ENCODE results near the gene AP1G2.

Gene AP1G2

DNA sequence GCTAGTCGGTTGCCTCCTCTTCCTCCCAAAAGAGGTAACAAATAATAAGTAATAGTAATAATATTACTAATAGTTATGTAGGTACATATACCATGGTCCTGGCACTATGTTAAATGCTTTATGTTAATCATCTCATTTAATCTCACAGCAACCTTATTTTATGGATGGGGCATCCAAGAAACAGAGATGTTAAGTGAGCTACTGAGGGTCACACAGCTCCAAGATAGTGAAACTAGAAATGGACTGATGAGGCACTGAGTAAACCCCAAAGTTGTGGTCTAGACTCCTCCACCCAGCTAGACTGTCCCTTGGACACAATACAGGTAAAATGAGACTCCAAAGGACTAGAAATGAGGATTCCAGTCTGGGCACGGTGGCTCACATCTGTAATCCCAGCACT is 31.1 kb downstream of the AP1G2 start:
- no peak for DNase-seq

DNA sequence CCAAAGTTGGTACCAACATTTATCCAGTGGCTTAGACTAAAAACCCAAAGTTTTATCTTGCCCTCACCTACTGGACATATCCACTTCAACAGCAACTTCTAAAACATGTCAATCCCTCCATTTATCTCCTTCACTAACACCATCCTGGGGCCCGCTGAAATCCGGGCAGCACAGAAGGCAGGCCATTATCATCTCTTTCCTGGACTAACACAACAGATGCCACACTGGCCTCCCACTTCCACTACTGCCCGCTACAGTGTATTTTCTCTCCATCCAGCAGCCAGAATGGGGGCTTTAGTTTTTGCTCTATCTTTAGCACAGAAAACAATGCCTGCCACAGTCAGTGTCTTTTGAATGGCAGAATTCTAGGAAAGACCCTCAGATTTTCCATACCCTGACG is 31.6 kb downstream of the AP1G2 start:
- no peak for DNase-seq

DNA sequence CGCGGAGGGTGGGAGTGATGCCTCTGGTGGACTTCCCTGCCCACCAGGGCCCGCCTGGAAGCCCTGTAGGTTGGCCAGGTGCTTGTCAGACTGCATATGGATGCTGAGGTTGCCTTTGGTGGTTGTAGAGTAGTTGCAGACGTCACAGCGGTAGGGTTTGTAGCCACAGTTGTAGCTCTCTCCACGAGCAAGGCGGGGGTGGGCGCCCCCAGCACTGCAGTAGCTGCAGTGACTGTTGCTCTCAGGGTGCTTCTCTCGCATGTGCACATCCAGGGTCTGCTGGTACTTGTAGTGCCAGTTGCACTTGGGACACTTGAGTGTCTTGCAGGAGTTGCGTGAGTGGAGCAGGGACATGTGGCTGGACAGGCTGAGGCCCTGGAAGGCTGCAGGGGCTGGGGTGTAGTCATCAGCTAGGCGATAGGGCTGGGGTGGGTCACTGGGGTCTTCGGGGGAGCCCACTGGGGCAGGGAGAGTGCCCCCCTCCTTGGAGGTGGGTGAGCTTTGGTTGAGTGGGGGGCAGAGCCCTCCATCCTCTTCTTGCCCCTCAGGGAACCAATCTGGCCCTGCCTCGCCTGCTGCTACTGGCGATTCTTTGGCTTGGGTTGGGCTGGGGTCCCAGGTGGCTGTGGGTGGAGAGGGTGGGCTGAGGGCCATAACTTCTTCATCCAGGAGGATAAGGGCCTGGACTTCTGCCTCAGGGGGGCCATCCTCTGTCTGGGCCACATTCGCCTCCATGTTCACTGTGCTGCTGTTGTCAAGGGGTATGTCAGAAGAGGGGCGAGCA is 33.7 kb downstream of the AP1G2 start:
- DNase-seq = no peak

DNA sequence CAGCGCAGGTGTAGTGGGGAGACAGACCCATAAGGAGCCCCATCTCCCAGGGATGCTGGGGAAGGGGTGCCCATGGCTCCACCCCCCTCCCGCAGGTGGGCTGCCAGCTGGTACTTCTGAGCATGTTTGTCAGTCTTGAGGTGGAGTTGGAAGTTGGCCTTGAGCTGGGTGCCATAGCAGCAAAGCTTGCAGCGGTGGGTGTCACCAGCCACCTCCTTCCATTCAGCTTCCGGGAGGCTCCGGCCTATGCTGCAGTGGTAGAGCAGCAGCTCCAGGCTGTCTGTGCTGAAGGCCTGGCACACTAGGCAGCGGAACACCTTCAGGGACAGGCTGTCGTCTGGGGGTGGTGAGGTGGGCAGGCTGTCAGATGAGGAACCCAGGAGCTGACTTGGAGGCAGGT is 34.9 kb downstream of the AP1G2 start:
- DNase-seq = no peak

DNA sequence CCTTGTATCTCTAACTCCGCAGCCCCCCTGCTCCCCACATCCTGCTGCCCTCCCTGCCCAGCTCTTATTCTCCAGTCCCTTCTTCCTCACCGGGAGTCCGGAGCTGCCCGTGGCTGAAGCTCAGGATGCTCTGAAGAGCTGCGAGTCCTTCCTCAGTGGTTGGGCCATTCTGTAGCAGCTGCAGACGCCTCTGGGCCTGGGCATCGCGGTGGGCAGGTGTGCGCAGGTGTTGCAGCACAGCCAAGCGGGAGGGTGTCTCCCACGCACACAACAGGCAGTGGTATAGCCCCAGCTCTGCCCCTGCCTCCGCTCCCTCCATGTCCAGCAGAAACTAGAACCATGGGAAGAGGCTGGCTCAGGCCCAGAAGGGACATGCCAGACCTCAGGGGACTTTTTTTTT is 36.2 kb downstream of the AP1G2 start:
- DNase-seq = no peak

DNA sequence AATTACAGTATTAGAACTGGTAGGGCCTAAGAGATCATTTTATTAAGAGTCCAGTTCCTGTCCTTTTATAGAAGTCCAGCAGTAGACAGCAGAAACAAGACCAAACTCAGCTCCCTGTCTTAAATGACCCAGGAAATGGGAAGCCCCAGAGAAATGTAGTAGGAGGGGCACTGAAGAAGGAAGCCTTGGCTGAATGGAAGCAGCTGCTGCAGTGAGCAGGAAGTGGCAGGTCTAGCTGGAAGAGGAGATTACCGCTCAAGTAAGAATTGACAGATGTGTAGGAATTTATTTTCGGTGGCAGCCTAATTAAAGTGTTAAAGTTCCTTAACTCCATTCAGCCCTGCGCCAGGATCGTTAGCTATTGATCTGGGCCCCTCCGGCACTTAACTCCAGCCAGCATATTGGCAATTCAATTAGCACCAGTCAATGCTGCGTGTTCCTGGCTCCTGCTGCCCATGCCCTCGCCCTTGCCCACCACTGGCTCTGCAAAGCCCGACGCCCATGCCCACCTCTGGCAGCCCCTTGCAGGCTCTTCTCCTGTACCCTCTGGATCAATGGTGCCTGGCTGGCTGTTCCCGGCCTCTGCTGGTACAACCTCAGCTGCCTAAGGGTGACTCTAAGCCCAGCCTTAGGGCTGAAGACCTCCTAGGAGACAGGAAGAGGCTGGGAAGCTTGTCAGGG is 37.1 kb downstream of the AP1G2 start:
- DNase-seq = no peak

DNA sequence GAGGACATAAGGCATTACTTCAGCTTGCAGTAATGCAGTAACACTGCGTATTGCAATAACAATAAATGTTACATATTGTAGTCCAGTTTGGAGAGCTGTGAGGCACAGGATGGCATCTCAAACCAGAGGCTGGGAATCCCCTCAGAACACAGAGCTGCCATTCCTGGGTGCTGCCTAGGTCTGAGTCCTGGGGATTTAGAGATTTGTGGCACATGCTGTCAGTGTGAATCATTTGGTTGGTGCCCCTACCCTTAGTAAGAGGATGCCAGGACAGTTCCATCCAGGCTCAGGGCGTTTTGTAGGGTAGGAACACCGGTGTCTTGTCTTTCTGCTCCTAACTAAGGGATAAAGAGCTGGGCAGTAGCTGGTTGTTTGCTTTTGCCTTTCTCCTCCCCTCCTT is 38.6 kb downstream of the AP1G2 start:
- DNase-seq = no peak

DNA sequence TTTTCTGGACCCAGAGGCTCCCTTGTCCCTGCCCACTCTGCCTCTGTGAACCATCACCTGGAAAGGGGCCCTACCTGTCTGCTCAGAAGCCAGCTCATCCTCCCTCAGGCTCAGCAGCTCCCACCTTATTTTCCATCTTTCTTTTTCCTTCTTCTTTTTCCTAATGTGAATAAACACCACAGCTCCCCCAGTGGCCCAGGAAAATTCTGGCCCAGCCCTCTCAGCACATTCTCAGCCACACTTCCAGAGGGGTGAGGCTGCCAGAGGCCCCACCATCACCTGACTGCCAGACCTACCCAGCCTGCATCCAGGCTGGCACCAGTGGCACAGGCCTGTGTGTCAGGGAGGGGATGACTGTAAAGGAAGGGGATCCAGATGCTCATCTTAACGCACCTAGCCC is 39.0 kb downstream of the AP1G2 start:
- no peak for DNase-seq

DNA sequence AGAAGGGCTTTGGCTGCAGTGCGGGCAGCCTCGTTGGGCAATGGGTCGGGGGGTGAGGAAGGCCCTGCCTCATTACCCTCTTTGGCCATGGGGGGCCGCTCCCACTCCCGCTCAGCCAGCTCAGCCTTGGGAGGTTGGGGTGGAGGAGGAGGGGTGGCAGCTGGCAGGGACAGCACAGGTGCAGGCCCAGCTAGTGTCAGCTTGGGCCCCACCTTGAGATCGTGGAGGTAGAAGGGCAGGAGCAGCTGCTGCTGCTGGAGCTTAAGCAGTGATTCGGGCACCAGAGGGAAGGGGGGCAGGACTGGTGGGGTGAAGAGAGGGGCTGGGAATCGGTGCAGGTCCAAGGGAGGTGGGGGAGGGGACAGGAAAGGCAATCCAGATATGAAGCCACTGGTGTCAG is 42.0 kb downstream of the AP1G2 start:
- no peak for DNase-seq

DNA sequence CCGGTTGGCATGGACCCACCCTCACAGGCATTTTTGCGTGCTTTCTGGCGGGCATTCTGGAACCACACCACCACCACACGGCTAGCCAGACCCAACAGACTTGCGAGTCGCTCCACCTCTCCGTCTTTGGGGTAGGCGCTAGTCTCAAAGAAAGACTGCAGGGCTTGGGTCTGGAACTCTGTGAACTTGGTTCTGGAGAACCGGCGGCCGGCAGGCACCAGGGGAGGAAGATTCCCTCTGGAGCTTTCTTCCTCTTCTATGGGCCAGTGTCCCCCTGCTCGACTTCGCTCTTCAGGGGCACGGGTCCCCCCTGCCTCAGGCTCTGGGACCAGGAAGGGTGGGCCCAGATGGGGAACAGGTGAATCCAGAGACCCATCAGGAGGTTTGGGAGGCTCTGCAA is 42.6 kb downstream of the AP1G2 start:
- DNase-seq = no peak

DNA sequence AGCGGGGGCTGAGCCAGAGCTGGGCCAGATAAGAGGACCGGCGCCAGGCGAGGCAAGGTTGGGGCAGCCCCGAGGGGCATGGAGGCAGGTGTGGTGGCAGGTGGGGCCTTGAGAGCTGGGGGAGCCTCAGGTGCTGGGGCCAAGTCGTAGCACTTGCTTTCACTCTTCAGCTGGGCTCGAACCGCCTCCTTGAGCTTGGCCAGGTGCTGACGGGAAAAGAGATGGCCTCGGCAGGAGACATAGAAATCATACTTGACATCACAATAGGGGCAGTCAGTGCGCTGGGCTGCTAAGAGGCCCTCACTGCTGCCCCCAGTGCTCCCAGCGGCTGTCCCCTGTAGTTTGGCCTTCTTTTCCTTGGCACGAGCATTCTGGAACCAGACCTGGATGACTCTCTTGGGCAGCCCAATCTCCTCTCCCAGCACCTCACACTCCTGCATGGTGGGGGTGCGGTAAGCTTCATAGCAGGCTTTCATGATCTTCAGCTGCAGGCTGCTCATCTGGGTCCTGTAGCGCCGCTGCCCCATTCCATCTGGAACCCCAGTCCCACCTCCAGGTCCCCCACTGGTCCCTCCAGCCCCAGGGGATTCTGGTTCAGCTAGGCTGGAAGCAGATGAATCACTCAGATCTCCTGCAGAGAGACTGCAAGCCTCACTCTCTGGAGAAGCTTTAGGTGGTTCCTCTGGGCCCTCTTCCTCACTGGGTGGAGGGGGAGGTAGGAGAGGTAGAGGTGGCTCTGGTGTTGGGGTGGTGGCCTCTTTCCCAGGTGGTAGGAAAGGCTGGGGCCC is 44.2 kb downstream of the AP1G2 start:
- DNase-seq = no peak

DNA sequence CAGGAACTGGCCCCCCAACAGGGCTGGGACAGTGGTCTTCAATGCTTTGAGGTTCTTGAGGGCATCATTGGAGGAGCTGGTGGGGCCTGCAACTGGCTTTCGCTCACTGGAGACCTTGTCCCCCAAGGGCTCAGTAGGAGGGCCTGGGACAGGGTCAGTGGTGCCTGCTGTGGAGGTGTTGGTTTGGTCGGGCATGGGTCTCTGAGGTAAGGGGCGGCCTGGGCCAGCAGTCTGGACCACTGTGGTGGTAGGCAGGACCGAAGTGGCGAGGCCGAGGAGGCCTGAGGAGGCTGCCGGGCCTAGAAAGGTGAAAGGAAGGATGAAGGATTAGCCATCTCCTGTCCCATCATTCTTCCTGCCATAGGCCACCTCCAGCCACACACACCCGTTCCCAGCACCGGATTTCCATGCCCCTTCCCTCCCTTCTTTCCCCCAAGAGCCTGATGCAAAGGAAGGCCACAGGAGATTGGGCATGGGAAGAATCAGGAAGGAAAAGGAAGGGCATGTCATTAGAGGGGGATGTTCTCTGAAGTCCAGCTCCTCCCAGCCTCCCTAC is 44.9 kb downstream of the AP1G2 start:
- DNase-seq = no peak

DNA sequence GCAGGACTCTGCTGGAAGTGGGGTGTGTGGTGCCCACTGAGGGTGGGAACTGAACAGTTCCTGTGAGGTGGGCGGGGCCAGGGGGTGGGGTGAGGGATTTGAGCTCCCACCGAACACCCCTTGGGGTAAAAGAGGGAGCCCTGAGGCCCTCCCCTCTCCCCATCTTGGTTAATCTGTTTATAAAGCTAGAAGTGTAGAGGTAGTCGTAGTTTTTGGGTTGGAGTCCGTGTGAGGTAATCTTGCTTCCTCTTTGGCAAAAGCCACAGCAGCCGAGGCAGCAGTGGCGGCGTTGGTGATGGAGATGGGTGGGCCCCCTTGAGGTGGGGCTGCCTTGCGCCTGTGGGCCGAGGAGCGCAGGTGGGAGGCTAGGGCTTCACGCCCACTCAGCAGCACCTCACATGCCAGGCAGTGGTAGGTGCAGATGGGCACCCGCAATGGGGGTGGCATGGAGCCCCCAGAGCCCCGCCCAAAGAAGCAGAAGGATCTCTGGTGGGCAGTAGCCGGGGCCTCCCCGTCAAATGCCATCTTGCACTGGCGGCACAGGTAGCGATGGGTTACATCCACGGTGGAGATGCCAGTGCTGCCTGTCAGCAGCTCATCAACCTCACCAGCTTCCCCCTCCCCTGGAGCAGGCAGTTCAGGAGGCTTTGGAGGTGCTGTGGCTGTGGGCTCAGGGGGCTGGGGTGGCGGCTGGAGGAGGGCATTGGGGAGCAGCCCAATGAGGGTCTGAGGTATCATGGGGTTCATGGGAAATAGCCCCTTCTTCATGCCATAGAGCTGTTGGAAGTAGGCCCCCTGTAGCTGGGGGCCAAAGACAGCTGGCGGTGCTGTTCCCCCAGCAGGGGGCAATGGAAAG is 45.6 kb downstream of the AP1G2 start:
- DNase-seq = no peak

DNA sequence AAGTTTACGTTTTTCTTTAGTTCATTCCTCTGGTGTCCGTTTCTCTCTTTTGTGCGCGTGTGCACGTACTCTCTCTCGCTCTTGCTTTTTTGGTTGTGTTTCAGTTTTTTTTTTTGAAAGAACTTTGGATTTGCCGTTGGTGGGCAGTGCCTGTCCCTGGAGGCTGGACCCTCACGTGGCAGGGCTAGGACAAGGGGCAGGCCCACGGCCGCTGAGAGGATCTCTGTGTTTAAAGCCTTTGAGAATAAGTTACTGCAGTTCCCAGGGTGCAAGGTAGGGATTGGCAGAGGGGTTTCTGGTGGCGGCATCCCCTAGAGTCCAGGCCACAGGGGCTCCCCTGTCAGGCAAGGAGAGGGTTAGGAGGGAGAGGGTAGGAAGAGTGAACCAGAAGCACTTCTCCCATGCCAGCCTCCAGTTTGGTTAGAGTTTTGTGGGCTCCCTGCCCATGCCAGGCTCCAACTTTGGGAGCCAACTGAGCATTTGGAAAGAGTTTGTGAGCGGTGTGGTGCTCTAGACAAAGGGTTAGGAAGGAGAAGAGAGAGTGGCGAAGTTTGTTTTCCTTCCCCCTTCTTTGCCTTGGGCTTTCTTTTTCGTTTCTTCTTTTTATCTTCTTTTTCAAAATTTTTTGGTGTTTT is 46.6 kb downstream of the AP1G2 start:
- DNase-seq = no peak

DNA sequence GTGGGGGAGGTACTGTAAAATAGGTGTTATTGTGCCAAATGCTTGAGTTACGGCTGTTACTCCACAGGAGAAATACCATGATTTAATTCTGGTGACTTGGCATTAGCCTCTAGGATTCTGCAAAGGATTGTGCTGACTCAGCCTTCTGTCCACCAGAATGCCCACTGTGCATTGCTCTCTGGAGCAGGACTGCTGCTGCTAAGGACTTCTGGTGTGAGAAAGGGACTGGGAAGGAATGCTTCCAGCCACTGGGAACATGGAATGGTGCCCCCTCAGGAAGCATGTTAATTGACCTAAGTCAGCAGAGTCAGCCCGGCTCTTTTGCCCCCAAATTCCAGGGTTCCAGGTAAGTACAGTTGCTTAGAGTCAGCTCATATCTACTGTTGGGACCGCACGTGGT is 48.9 kb downstream of the AP1G2 start:
- DNase-seq = no peak

DNA sequence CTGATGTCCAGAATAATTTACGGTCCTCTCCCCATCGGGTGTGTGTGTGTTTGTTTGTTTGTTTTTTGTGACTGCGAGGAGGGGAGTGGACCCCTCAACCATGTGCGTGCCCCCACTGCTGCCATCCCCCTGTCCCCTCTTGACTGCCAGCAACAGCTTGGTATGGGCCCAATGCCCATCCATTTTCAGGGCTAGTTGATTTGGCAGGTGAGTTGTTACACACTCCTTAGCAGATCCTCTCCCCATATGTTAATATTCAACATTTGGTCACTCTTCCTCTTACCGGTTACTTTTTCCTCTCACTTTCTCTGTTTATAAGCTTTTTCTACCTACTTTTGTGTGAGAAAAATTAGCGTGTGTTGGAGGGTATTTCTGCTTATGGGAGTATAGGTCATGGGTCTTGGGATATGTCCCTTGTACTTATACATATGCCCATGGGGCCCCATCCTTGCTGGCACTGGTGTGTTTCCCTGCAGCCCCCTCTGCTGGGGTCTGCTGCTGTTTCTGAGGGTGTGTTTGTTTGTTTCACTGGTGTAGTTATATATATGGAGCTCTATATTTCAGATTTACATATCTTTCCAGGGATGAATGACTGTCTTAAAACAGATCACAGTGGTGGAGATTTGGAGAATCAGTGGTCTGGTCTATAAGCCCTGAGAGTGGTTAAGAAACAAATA is 49.8 kb downstream of the AP1G2 start:
- no peak for DNase-seq

DNA sequence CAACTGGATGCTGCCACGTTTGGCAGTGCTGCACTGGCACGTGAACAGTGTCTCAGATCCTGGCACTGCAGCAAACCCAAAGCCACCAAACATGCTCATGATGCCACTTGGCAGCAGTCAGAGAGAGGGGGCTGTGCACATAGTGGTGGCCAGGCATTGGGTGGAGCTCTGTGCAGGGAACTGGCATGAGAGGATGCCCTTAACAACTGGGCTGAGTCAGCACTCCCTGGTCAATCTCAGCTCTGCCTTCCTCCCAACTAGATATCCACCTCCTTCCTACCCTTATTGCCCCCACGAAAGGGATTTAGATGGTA is 53.0 kb downstream of the AP1G2 start:
- no peak for DNase-seq

DNA sequence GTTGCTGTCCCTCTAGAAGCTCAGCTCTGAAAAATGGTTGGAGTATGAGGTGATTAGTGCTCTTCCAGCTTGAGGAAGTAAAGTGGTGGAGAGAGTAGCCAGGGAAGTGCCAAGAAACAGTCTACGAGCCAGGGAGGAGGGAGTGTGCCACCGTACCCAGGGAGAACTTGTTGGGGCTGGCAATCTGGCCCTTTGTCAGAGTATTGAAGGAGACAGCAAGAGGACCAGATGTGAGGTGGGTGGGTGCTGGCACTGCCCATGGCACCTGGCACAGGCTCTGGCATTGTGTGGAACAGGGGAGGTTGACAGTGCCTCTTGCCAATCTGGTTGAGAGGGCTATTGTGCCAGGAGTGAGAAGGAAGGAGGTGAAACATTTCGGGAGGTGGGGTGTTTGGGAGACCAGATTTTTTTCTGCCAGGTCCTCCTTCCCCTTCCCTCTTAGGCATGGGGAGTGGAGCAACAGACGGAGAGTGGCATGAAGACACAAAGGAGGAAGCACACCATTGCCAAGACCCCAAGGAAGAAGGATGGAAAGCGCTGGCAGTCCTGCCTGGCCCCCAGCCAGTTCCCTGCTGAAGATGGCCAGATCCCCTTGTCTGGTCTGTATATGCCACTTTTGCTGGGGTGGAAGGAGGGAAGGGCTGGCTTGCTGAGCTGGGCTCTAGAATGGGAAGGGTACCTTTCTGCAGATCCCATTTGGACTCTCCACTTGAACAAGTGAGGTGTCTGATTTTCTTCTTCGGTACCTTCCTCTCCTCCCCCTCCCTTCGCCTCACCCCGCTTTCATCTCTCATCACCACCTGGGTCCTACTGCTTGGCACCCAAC is 53.6 kb downstream of the AP1G2 start:
- DNase-seq = no peak

DNA sequence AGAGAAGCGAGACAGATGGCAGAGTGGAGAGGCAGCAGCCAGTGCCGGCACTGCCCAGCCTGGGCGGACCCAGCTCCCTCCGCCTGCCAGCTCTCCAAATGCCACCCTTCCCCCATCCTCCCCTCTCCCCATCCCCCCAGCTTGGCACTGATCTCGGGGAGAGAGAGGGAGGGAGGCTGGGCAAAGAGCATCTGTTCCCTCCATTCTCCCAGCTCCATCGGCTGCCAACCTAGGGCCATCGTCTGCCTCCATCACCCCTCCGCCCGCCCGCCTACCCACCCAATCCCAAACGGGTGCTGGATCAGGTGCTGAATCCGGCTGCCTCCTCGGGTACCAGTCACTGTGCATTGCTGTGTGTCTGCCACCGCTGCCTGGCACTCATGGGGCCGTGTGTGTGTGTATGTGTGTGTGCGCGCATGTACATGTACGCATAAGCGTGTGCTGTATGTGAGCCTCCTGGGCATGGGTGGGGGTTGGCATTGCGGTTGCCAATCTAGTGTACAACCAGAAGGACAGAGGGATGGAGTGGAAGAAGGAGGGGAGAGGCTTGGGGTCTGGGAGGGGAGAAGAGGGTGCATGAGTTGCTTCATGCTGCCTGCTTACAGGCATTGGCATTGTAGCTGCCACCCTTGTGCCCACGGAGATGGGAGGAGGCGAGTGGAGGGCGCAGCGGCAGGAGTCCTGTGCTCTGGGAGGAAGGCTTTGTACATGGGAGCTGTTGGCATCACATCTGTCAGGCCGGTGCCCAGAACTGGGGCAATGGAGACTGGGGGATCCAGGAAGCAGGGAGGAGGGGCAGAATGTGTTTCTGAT is 54.4 kb downstream of the AP1G2 start:
- no peak for DNase-seq

DNA sequence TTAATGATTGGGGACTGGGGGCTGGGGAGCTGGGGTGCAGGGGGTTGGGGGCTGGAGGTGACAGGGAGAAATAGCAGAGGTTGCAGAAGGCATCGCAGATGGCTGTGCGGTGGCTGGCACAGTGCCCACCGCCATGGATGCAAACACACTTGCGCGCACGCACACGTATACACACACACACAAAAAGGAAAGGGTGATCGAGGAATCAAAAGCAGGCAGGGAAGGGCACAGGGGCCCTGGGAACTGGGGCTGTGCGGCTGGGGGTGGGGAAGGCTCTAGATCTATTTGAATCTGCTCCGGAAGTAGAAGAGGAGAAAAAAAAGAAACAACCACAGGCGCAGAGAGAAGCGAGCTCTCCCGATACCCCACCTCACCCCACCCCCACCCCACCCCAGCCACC is 55.4 kb downstream of the AP1G2 start:
- peak; percentile 4 for DNase-seq

Measured in activated CD4-positive, alpha-beta T cell treated with anti-CD3 and anti-CD28 coated beads, Interleukin-2, amount 50 U/mL, for 1 hour (primary cell).